ENCODE data around the gene REM2.
"Not testable (repeated sequence)": the region's sequence is repeated elsewhere in the genome, so short reads cannot be mapped to it uniquely, and the experiment has no call there.

- not testable (repeated sequence) for TF ChIP-seq FOXJ3 (CRISPR knock-in tag; IDR thresholded peaks at IDR 0.05); POLR2AphosphoS5 (IDR thresholded peaks at IDR 0.05; ENCODE audit: low read depth, low read length); EP300 (IDR thresholded peaks at IDR 0.05; ENCODE audit: borderline replicate concordance in 1 of 2, low read depth in 1 of 2, low read length in 1 of 2); RFX5 (IDR thresholded peaks at IDR 0.05; ENCODE audit: low read length)
- TF ChIP-seq, protein P1, sequence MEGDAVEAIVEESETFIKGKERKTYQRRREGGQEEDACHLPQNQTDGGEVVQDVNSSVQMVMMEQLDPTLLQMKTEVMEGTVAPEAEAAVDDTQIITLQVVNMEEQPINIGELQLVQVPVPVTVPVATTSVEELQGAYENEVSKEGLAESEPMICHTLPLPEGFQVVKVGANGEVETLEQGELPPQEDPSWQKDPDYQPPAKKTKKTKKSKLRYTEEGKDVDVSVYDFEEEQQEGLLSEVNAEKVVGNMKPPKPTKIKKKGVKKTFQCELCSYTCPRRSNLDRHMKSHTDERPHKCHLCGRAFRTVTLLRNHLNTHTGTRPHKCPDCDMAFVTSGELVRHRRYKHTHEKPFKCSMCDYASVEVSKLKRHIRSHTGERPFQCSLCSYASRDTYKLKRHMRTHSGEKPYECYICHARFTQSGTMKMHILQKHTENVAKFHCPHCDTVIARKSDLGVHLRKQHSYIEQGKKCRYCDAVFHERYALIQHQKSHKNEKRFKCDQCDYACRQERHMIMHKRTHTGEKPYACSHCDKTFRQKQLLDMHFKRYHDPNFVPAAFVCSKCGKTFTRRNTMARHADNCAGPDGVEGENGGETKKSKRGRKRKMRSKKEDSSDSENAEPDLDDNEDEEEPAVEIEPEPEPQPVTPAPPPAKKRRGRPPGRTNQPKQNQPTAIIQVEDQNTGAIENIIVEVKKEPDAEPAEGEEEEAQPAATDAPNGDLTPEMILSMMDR (IDR thresholded peaks at IDR 0.05), result not testable (repeated sequence)
Measured at GRCh38 chr14:22860377-22860776, 22.6 kb upstream of the REM2 start.
